HEK293 (cell line): ENCODE results near the gene UGT1A9.

Source experiments
- CTCF ChIA-PET: fragments of 350-600 bp; formaldehyde crosslinking; extraction: SDS; loops from one replicate; lab custom pipeline; 2021; ENCODE audit warnings: antibody characterized with exemption; lab: Yijun Ruan, JAX
- POLR2A ChIA-PET: fragments of 300-600 bp; formaldehyde crosslinking; extraction: SDS; loops from one replicate; lab custom pipeline; 2020; ENCODE audit warnings: antibody characterized with exemption, inconsistent platforms; lab: Yijun Ruan, JAX
- H3K27ac ChIP-seq: fragments of 200-500 bp; sonication (Bioruptor generic); 2 replicates; pipeline ENCODE4 v1.5.1; 2014; ENCODE audit warnings: low read depth, low read length, control low read depth, inconsistent platforms; ENCODE audit errors: extremely low read depth
- H3K36me3 ChIP-seq, 2 experiments: fragments of 200-500 bp in 1 of 2; sonication (Bioruptor generic) in 1 of 2; 1 replicate in 1 of 2; 2 replicates in 1 of 2; pipeline ENCODE4 v1.5.1; 2014 to 2017; ENCODE audit warnings: inconsistent platforms in 2 of 2, low read length in 2 of 2; ENCODE audit not compliant: control insufficient read depth in 2 of 2, insufficient read depth in 1 of 2
- H3K4me1 ChIP-seq: fragments of 200-500 bp; sonication (Bioruptor generic); 2 replicates; pipeline ENCODE4 v1.5.1; 2014; ENCODE audit warnings: mild to moderate bottlenecking, low read length, inconsistent platforms; ENCODE audit not compliant: control insufficient read depth, insufficient read depth
- H3K4me3 ChIP-seq: 2 replicates; pipeline ENCODE4 v1.5.1; 2011; ENCODE audit warnings: low read depth, mild to moderate bottlenecking, control low read depth, low read length, moderate library complexity
- H3K9me3 ChIP-seq: fragments of 200-500 bp; sonication (Bioruptor generic); 2 replicates; pipeline ENCODE4 v1.5.1; 2014; ENCODE audit warnings: low read depth, low read length, inconsistent platforms; ENCODE audit not compliant: control insufficient read depth, insufficient read depth
- GLI2 ChIP-seq: fragments of 450-650 bp; formaldehyde crosslinking; IDR thresholded peaks from 2 replicates; pipeline ENCODE4; 2017; ENCODE audit warnings: missing biosample characterization, missing genetic modification characterization, low read depth, borderline replicate concordance
- PBX3 ChIP-seq: sonication (generic); formaldehyde crosslinking; IDR thresholded peaks from 2 replicates; pipeline ENCODE4 v1.8.1; 2022; ENCODE audit warnings: mild to moderate bottlenecking, moderate library complexity, missing genetic modification reagents
- PRDM2 ChIP-seq: fragments of 450-650 bp; formaldehyde crosslinking; IDR thresholded peaks from 2 replicates; pipeline ENCODE4 v1.5.1; 2016; ENCODE audit warnings: missing biosample characterization, missing genetic modification characterization, borderline replicate concordance
- ZBTB1 ChIP-seq: fragments of 450-650 bp; formaldehyde crosslinking; IDR thresholded peaks from 2 replicates; pipeline ENCODE4 v1.5.1; 2016; ENCODE audit warnings: missing biosample characterization, missing genetic modification characterization
- ZNF10 ChIP-seq: fragments of 450-650 bp; formaldehyde crosslinking; IDR thresholded peaks from 2 replicates; pipeline ENCODE4 v1.5.1; 2017; ENCODE audit warnings: missing biosample characterization, missing genetic modification characterization
- ZNF146 ChIP-seq: fragments of 450-650 bp; formaldehyde crosslinking; IDR thresholded peaks from 2 replicates; pipeline ENCODE4 v1.5.1; 2016; ENCODE audit warnings: missing biosample characterization, missing genetic modification characterization
- ZNF18 ChIP-seq: fragments of 450-650 bp; formaldehyde crosslinking; IDR thresholded peaks from 2 replicates; pipeline ENCODE4 v1.5.1; 2016; ENCODE audit warnings: missing biosample characterization, missing genetic modification characterization
- ZNF26 ChIP-seq: fragments of 450-650 bp; formaldehyde crosslinking; IDR thresholded peaks from 2 replicates; pipeline ENCODE4 v1.5.1; 2016; ENCODE audit warnings: missing biosample characterization, missing genetic modification characterization
- ZNF398 ChIP-seq: fragments of 450-650 bp; formaldehyde crosslinking; IDR thresholded peaks from 2 replicates; pipeline ENCODE4 v1.5.1; 2017; ENCODE audit warnings: missing biosample characterization, missing genetic modification characterization
- ZNF670 ChIP-seq: fragments of 450-650 bp; formaldehyde crosslinking; IDR thresholded peaks from 2 replicates; pipeline ENCODE4 v1.5.1; 2016; ENCODE audit warnings: missing biosample characterization, missing genetic modification characterization, low read depth
- ZSCAN5A ChIP-seq: fragments of 450-650 bp; formaldehyde crosslinking; IDR thresholded peaks from 2 replicates; pipeline ENCODE4 v1.5.1; 2016; ENCODE audit warnings: missing biosample characterization, missing genetic modification characterization
- ZXDB ChIP-seq: fragments of 450-650 bp; formaldehyde crosslinking; IDR thresholded peaks from 2 replicates; pipeline ENCODE4 v1.5.1; 2016; ENCODE audit warnings: missing biosample characterization, missing genetic modification characterization

UGT1A9 gene

GRCh38 chr2:233760043-233760442, 88.3 kb downstream of the UGT1A9 start, which contains the start of gene UGT1A1:
TSS of gene UGT1A1 (plus strand) at chr2:233760270. CDS start at chr2:233760288, 18 bp downstream.
- POLR2A ChIA-PET, result no interaction called here
- CTCF ChIA-PET, result no interaction called here
- H3K9me3 ChIP-seq, result no peaks in the 10 kb centered on the region
- H3K36me3 ChIP-seq, result no peaks in the 10 kb centered on the region
- no peak within 1 kb of the TSS for H3K27ac ChIP-seq
- H3K4me3 ChIP-seq, result no peak within 1 kb of the TSS
- H3K4me1 ChIP-seq, result no peaks in the 10 kb centered on the region
- TF ChIP-seq GLI2 (no peak), ZXDB (tag by site-specific recombination) (no peak), ZNF26 (no peak), PRDM2 (no peak), ZNF670 (tag by site-specific recombination) (no peak), ZBTB1 (tag by site-specific recombination) (no peak), PBX3 (no peak), ZNF398 (tag by site-specific recombination) (no peak), ZNF10 (no peak), ZSCAN5A (no peak)

GRCh38 chr2:233761040-233761769, 89.5 kb downstream of the UGT1A9 start:
- ChIA-PET POLR2A (interaction anchor here (0.6 kb wide), 1 partner anchor 195 kb away, joined by 4 read pairs; no protein-coding TSS in a partner anchor), CTCF (interaction anchor here (0.5 to 0.7 kb wide), 2 partner anchors 30 to 1214 kb away, joined by 3 to 4 read pairs; no protein-coding TSS in a partner anchor)
- Histone ChIP-seq H3K4me1 (no peaks in the 10 kb centered on the region), H3K9me3 (no peaks in the 10 kb centered on the region), H3K4me3 (no peak overlapping the region), H3K27ac (no peak overlapping the region), H3K36me3 (no peaks in the 10 kb centered on the region)
- TF ChIP-seq ZNF18 (tag by site-specific recombination) (no peak), ZNF146 (no peak)
